HepG2 (cell line): Measurements from ENCODE around the gene CHRNB1. TPM values are rescaled to one million over a fixed set of nuclear protein-coding genes. Genes with fewer than 3 reads are reported as not detected.

ENCODE experiments used
- ELF1 ChIP-seq: sonication (generic); formaldehyde crosslinking; IDR thresholded peaks from 2 replicates; pipeline ENCODE4 v1.4.0; 2020; ENCODE audit warnings: missing genetic modification reagents
- JDP2 ChIP-seq: sonication (generic); formaldehyde crosslinking; IDR thresholded peaks from 2 replicates; pipeline ENCODE4 v1.8.1; 2022; ENCODE audit warnings: missing genetic modification reagents, borderline replicate concordance
- KLF12 ChIP-seq: sonication (generic); formaldehyde crosslinking; IDR thresholded peaks from 2 replicates; pipeline ENCODE4 v1.4.0; 2020; ENCODE audit warnings: missing genetic modification reagents, borderline replicate concordance
- KLF15 ChIP-seq: sonication (generic); formaldehyde crosslinking; IDR thresholded peaks from 2 replicates; pipeline ENCODE4 v1.8.1; 2023; ENCODE audit warnings: borderline replicate concordance, mild to moderate bottlenecking, inconsistent platforms, missing genetic modification reagents, mixed read lengths
- NCOA1 ChIP-seq: sonication (generic); formaldehyde crosslinking; IDR thresholded peaks from 2 replicates; pipeline ENCODE4 v1.9.0; 2021; ENCODE audit warnings: missing genetic modification reagents
- NR2F1 ChIP-seq, 2 experiments: fragments of 450-650 bp in 1 of 2; formaldehyde crosslinking in 1 of 2; IDR thresholded peaks; 2 replicates each; pipeline versions ENCODE4 v1.5.0 to v1.6.1; 2016 to 2020; ENCODE audit warnings: mild to moderate bottlenecking in 1 of 2, missing compliant biosample characterization in 1 of 2, missing genetic modification reagents in 1 of 2, moderate library complexity in 1 of 2
- PCBP1 ChIP-seq: fragments of 200-400 bp; formaldehyde crosslinking; IDR thresholded peaks from 2 replicates; pipeline ENCODE4 v1.6.1; 2017; ENCODE audit warnings: mild to moderate bottlenecking, low read depth, low read length, borderline replicate concordance
- PHF21A ChIP-seq: sonication (generic); formaldehyde crosslinking; IDR thresholded peaks from 2 replicates; pipeline ENCODE4 v1.5.0; 2020; ENCODE audit warnings: mild to moderate bottlenecking, missing genetic modification reagents
- RBM22 ChIP-seq: fragments of 200-400 bp; formaldehyde crosslinking; optimal IDR thresholded peaks from 2 replicates; pipeline ENCODE3; 2017; ENCODE audit warnings: mild to moderate bottlenecking, low read length, moderate library complexity
- RBM39 ChIP-seq: fragments of 200-400 bp; formaldehyde crosslinking; IDR thresholded peaks from one replicate; pipeline ENCODE4 v1.6.1; 2018; ENCODE audit warnings: antibody characterized with exemption, mild to moderate bottlenecking, low read depth, low read length; ENCODE audit not compliant: poor library complexity, severe bottlenecking
- SAP130 ChIP-seq: IDR thresholded peaks from 2 replicates; pipeline ENCODE4 v1.6.1; 2016; ENCODE audit warnings: low read depth
- SRSF1 ChIP-seq: fragments of 200-400 bp; formaldehyde crosslinking; optimal IDR thresholded peaks from 2 replicates; pipeline ENCODE3; 2017; ENCODE audit warnings: mild to moderate bottlenecking, low read depth, low read length, moderate library complexity
- ZNF33B ChIP-seq: sonication (generic); formaldehyde crosslinking; IDR thresholded peaks from 2 replicates; pipeline ENCODE4 v1.5.1; 2020; ENCODE audit warnings: mild to moderate bottlenecking, missing genetic modification reagents
- ZNF350 ChIP-seq: sonication (generic); formaldehyde crosslinking; IDR thresholded peaks from 2 replicates; pipeline ENCODE4 v1.4.0; 2020; ENCODE audit warnings: mild to moderate bottlenecking, low read depth, missing genetic modification reagents, borderline replicate concordance
- polyA plus RNA-seq, 8 experiments: library from polyadenylated mRNA; depleted of rRNA in 3 of 8; stranded (reverse) in 7 of 8; unstranded in 1 of 8; fragments of >200 nt; fragmentation: Illumina TruSeq in 4 of 8; extraction: Trizol in 4 of 8; gene quantifications; 2 replicates each; pipeline versions ENCODE4 v1.2.1 to v1.2.3, GENCODE V29; 2011 to 2016; ENCODE audit warnings: low read depth in 4 of 8, missing spikeins in 1 of 8, mixed read lengths in 1 of 8; ENCODE audit not compliant: insufficient read depth in 1 of 8
- total RNA-seq, 5 experiments: library from RNA; depleted of rRNA; stranded (reverse); fragments of >200 nt; fragmentation: Illumina TruSeq; extraction: Trizol; gene quantifications; 2 replicates each; pipeline ENCODE4 v1.2.3, GENCODE V29; 2016; ENCODE audit warnings: low read depth in 1 of 5
- TF ChIP-seq, protein P1 (sequence below): sonication (generic); formaldehyde crosslinking; IDR thresholded peaks from 2 replicates; pipeline ENCODE4 v1.5.0; 2020; ENCODE audit warnings: missing genetic modification reagents, mild to moderate bottlenecking, borderline replicate concordance
- TF ChIP-seq, protein P2 (sequence below): IDR thresholded peaks from 2 replicates; pipeline ENCODE4 v1.6.1; 2016
- TF ChIP-seq, protein P3 (sequence below): fragments of 450-650 bp; IDR thresholded peaks from 2 replicates; pipeline ENCODE4 v1.6.1; 2016
- TF ChIP-seq, protein P4 (sequence below): sonication (generic); formaldehyde crosslinking; IDR thresholded peaks from 2 replicates; pipeline ENCODE4 v1.8.0; 2022; ENCODE audit warnings: mild to moderate bottlenecking, missing genetic modification reagents, moderate library complexity
- TF ChIP-seq, protein P5 (sequence below): sonication (generic); formaldehyde crosslinking; IDR thresholded peaks from 2 replicates; pipeline ENCODE4 v1.4.0; 2020; ENCODE audit warnings: missing genetic modification reagents, borderline replicate concordance

CHRNB1 gene
- total and polyA plus RNA-seq, 2 of the 13 experiments (the other 11 are each of a cell fraction or from before 2014, with no cell fraction given): 5.4 to 33.7 TPM

DNA sequence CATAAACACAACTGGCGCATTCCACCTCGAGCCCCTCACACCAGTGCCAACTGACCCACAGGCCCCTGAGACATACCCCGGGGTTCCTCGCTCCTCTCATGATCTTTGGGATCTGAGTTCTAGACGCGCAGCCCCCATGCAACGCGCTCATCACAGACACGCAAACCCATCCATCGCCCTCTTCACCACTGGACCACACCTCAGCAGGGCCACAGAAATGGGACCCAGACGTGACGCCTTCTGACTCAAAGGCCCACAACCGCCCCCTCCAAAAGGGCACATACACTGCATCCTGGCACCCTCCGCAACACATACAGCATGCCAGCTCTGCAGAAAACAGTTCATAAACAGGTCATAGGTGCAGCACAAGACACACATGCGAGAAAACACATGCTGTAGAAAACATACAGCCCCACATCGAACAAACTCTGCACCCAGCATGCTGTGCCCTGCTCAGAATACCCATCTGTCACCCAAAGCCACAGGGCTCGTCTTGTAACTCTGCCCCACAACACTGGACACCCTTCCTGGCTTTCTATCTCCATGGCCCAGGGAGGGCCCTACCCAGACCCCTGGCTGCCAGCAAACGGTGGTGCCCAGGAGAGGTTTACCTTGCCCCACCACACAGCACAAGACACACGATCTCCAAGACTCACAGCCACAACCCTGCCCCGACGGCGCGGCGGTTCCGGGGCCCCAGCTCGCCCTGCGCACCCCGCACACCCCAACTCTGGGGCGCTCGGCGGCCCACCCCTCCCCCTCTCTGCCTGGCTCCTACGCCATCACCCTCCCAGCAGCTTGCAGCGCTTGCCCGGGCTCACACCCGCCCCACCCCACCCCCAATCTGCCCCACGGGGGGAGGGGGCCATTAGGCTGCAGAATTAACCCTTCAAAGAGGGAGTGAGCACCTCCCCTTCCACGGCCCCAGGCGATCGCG is 33.7 kb downstream of the CHRNB1 start (continued):
- TF ChIP-seq, protein P1, sequence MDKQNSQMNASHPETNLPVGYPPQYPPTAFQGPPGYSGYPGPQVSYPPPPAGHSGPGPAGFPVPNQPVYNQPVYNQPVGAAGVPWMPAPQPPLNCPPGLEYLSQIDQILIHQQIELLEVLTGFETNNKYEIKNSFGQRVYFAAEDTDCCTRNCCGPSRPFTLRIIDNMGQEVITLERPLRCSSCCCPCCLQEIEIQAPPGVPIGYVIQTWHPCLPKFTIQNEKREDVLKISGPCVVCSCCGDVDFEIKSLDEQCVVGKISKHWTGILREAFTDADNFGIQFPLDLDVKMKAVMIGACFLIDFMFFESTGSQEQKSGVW (CRISPR knock-in tag): no peak
- TF ChIP-seq SRSF1 (no peak), PHF21A (CRISPR knock-in tag) (no peak), ELF1 (CRISPR knock-in tag) (no peak), SAP130 (CRISPR knock-in tag) (peak; percentile 20), NCOA1 (CRISPR knock-in tag) (no peak), ZNF33B (CRISPR knock-in tag) (no peak), RBM22 (no peak), NR2F1 (CRISPR knock-in tag; IDR thresholded peaks at IDR 0.05) (no peak), JDP2 (CRISPR knock-in tag) (no peak), KLF12 (CRISPR knock-in tag) (no peak), KLF15 (no peak), ZNF350 (CRISPR knock-in tag) (no peak), RBM39 (peak; percentile 13), PCBP1 (0 out of 2 replicates have a peak, but pooled peaks have one; percentile 26)
- TF ChIP-seq, protein P2, sequence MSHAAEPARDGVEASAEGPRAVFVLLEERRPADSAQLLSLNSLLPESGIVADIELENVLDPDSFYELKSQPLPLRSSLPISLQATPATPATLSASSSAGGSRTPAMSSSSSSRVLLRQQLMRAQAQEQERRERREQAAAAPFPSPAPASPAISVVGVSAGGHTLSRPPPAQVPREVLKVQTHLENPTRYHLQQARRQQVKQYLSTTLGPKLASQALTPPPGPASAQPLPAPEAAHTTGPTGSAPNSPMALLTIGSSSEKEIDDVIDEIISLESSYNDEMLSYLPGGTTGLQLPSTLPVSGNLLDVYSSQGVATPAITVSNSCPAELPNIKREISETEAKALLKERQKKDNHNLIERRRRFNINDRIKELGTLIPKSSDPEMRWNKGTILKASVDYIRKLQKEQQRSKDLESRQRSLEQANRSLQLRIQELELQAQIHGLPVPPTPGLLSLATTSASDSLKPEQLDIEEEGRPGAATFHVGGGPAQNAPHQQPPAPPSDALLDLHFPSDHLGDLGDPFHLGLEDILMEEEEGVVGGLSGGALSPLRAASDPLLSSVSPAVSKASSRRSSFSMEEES (CRISPR knock-in tag): no peak
- TF ChIP-seq, protein P3, sequence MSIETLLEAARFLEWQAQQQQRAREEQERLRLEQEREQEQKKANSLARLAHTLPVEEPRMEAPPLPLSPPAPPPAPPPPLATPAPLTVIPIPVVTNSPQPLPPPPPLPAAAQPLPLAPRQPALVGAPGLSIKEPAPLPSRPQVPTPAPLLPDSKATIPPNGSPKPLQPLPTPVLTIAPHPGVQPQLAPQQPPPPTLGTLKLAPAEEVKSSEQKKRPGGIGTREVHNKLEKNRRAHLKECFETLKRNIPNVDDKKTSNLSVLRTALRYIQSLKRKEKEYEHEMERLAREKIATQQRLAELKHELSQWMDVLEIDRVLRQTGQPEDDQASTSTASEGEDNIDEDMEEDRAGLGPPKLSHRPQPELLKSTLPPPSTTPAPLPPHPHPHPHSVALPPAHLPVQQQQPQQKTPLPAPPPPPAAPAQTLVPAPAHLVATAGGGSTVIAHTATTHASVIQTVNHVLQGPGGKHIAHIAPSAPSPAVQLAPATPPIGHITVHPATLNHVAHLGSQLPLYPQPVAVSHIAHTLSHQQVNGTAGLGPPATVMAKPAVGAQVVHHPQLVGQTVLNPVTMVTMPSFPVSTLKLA: no peak
- TF ChIP-seq, protein P4, sequence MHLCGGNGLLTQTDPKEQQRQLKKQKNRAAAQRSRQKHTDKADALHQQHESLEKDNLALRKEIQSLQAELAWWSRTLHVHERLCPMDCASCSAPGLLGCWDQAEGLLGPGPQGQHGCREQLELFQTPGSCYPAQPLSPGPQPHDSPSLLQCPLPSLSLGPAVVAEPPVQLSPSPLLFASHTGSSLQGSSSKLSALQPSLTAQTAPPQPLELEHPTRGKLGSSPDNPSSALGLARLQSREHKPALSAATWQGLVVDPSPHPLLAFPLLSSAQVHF (CRISPR knock-in tag): 0 out of 2 replicates have a peak, but pooled peaks have one; percentile 46
- TF ChIP-seq, protein P5, sequence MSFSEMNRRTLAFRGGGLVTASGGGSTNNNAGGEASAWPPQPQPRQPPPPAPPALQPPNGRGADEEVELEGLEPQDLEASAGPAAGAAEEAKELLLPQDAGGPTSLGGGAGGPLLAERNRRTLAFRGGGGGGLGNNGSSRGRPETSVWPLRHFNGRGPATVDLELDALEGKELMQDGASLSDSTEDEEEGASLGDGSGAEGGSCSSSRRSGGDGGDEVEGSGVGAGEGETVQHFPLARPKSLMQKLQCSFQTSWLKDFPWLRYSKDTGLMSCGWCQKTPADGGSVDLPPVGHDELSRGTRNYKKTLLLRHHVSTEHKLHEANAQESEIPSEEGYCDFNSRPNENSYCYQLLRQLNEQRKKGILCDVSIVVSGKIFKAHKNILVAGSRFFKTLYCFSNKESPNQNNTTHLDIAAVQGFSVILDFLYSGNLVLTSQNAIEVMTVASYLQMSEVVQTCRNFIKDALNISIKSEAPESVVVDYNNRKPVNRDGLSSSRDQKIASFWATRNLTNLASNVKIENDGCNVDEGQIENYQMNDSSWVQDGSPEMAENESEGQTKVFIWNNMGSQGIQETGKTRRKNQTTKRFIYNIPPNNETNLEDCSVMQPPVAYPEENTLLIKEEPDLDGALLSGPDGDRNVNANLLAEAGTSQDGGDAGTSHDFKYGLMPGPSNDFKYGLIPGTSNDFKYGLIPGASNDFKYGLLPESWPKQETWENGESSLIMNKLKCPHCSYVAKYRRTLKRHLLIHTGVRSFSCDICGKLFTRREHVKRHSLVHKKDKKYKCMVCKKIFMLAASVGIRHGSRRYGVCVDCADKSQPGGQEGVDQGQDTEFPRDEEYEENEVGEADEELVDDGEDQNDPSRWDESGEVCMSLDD: peak; percentile 82
